Hepatocyte (in vitro differentiated cells): Measurements from ENCODE around the gene MFAP1.

Experiments
- CTCF ChIP-seq: fragments of 200-600 bp; sonication (generic); IDR thresholded peaks from 2 replicates; pipeline ENCODE4 v1.5.1; 2016; ENCODE audit warnings: antibody characterized with exemption, mild to moderate bottlenecking; ENCODE audit not compliant: poor library complexity
- EZH2phosphoT487 ChIP-seq: fragments of 200-600 bp; sonication (generic); IDR thresholded peaks from one replicate; pipeline ENCODE4 v1.6.1; 2018; ENCODE audit warnings: antibody characterized with exemption, mild to moderate bottlenecking, low read depth, moderate library complexity; ENCODE audit not compliant: unreplicated experiment, severe bottlenecking

DNA sequence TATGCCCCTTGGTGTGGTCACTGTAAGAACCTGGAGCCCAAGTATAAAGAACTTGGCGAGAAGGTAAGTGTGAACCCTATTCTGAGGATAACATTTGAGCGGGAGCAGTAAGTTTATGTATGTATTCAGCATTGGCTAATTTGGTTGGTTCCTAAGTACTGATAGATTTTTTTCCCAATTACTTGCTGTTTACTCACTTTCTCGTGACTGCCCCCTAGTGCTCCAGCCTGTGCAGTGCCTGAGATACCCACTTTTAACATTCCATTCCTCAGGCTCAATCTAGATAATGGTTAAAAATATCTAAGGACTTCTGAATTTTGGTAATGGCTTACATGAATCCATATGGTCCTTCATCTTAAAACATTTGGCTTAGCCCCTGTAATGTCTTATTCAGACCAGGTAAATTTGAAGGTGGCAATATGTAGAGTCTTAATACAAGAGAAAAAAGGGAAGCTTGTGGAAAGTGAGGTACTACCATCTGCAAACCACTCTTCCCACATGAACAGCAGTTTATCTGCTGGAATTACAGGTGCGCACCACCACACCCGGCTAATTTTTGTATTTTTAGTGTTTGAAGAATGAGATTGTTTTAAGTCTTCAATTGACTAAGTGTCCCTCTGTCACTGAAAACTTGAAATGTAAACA, 54.8 kb downstream of the MFAP1 start:
- TF ChIP-seq CTCF, result peak; percentile 71
- no peak for TF ChIP-seq EZH2phosphoT487
